KMS-11 (cell line): Measurements from ENCODE around the gene LRRC49.
"Not testable (repeated sequence)": the region's sequence is repeated elsewhere in the genome, so short reads cannot be mapped to it uniquely, and the experiment has no call there.

ENCODE experiments used
- H2AFZ ChIP-seq: fragments of 200-600 bp; sonication (generic); 2 replicates; pipeline ENCODE4 v1.6.1; 2016; ENCODE audit warnings: antibody characterized with exemption, mixed run types, low read depth
- H3K27ac ChIP-seq: fragments of 200-600 bp; sonication (generic); 2 replicates; pipeline ENCODE4 v1.6.1; 2016; ENCODE audit warnings: mild to moderate bottlenecking, mixed run types
- H3K27me3 ChIP-seq: fragments of 200-600 bp; sonication (generic); 2 replicates; pipeline ENCODE4 v1.6.1; 2017; ENCODE audit warnings: mild to moderate bottlenecking, low read depth, mixed run types, moderate library complexity; ENCODE audit not compliant: insufficient read depth
- H3K36me3 ChIP-seq: fragments of 200-600 bp; sonication (generic); 2 replicates; pipeline ENCODE4 v1.6.1; 2017; ENCODE audit warnings: mild to moderate bottlenecking, mixed run types; ENCODE audit not compliant: insufficient read depth
- H3K4me1 ChIP-seq: fragments of 200-600 bp; sonication (generic); 2 replicates; pipeline ENCODE4 v1.6.1; 2016; ENCODE audit warnings: mild to moderate bottlenecking, low read depth, mixed run types; ENCODE audit not compliant: poor library complexity, severe bottlenecking
- H3K4me2 ChIP-seq: fragments of 200-600 bp; sonication (generic); 2 replicates; pipeline ENCODE4 v1.7.0; 2016; ENCODE audit warnings: mild to moderate bottlenecking, mixed run types
- H3K4me3 ChIP-seq: fragments of 200-600 bp; sonication (generic); IDR thresholded peaks from 2 replicates; pipeline ENCODE4 v1.6.1; 2017; ENCODE audit warnings: low read depth, low read length, mixed read lengths; ENCODE audit not compliant: insufficient read depth
- H3K79me2 ChIP-seq: fragments of 200-600 bp; sonication (generic); 2 replicates; pipeline ENCODE4 v1.6.1; 2016; ENCODE audit warnings: low read depth, mixed run types; ENCODE audit not compliant: insufficient read depth
- H3K9ac ChIP-seq: fragments of 200-600 bp; sonication (generic); 2 replicates; pipeline ENCODE4 v1.6.1; 2016; ENCODE audit warnings: mild to moderate bottlenecking, mixed run types
- H4K20me1 ChIP-seq: fragments of 200-600 bp; sonication (generic); 2 replicates; pipeline ENCODE4 v1.6.1; 2016; ENCODE audit warnings: mild to moderate bottlenecking, mixed run types; ENCODE audit not compliant: insufficient read depth
- CTCF ChIP-seq: fragments of 200-600 bp; sonication (generic); conservative IDR thresholded peaks from 2 replicates; pipeline ENCODE4 v1.6.1; 2017; ENCODE audit warnings: low read depth, mild to moderate bottlenecking, antibody characterized with exemption, low read length, moderate library complexity, mixed read lengths

Gene LRRC49

GRCh38 chr15:71043373-71043772, 150.7 kb downstream of the LRRC49 start:
- H3K9ac ChIP-seq: no peak overlapping the region
- H3K36me3 ChIP-seq: no peaks in the 10 kb centered on the region
- H3K4me3 ChIP-seq: no peak overlapping the region
- no peaks in the 10 kb centered on the region for H3K27me3 ChIP-seq
- no peak overlapping the region for H3K4me2 ChIP-seq
- H2AFZ ChIP-seq: no peak overlapping the region
- H3K27ac ChIP-seq: no peak overlapping the region
- no peaks in the 10 kb centered on the region for H4K20me1 ChIP-seq
- no peaks in the 10 kb centered on the region for H3K4me1 ChIP-seq
- no peaks in the 10 kb centered on the region for H3K79me2 ChIP-seq
- TF ChIP-seq CTCF: no peak

GRCh38 chr15:71044006-71044405, 151.4 kb downstream of the LRRC49 start:
- no peaks in the 10 kb centered on the region for H3K4me1 ChIP-seq
- H3K36me3 ChIP-seq: no peaks in the 10 kb centered on the region
- no peak overlapping the region for H3K4me2 ChIP-seq
- no peak for TF ChIP-seq CTCF
- H4K20me1 ChIP-seq: no peaks in the 10 kb centered on the region
- no peaks in the 10 kb centered on the region for H3K79me2 ChIP-seq
- no peak overlapping the region for H3K27ac ChIP-seq
- H3K4me3 ChIP-seq: no peak overlapping the region
- no peak overlapping the region for H2AFZ ChIP-seq
- no peak overlapping the region for H3K9ac ChIP-seq
- H3K27me3 ChIP-seq: no peaks in the 10 kb centered on the region

GRCh38 chr15:71046146-71046545, 153.5 kb downstream of the LRRC49 start:
- H3K27ac ChIP-seq, H4K20me1 ChIP-seq, H3K4me2 ChIP-seq, H3K27me3 ChIP-seq, H3K79me2 ChIP-seq, H3K36me3 ChIP-seq, H3K4me3 ChIP-seq, H3K4me1 ChIP-seq, H3K9ac ChIP-seq, H2AFZ ChIP-seq: not testable (repeated sequence)

GRCh38 chr15:71048913-71049675, 156.5 kb downstream of the LRRC49 start:
- no peak overlapping the region for H3K4me3 ChIP-seq
- no peak overlapping the region for H3K9ac ChIP-seq
- no peaks in the 10 kb centered on the region for H3K79me2 ChIP-seq
- H3K27ac ChIP-seq: no peak overlapping the region
- H4K20me1 ChIP-seq: no peaks in the 10 kb centered on the region
- no peaks in the 10 kb centered on the region for H3K36me3 ChIP-seq
- no peak overlapping the region for H3K4me2 ChIP-seq
- H3K4me1 ChIP-seq: no peaks in the 10 kb centered on the region
- no peak for TF ChIP-seq CTCF
- H3K27me3 ChIP-seq: no peaks in the 10 kb centered on the region
- no peak overlapping the region for H2AFZ ChIP-seq

GRCh38 chr15:71049706-71050422, 157.2 kb downstream of the LRRC49 start:
- Histone ChIP-seq H3K36me3 (no peaks in the 10 kb centered on the region), H4K20me1 (no peaks in the 10 kb centered on the region), H3K4me3 (no peak overlapping the region), H3K4me1 (no peaks in the 10 kb centered on the region), H3K79me2 (no peaks in the 10 kb centered on the region), H3K27me3 (no peaks in the 10 kb centered on the region), H3K4me2 (no peak overlapping the region), H3K27ac (no peak overlapping the region), H3K9ac (no peak overlapping the region), H2AFZ (no peak overlapping the region)
- no peak for TF ChIP-seq CTCF
